Muscle of leg (tissue), 11 donors: ENCODE data around the gene MYO3A. TPM values are rescaled to one million over a fixed set of nuclear protein-coding genes. Genes with fewer than 3 reads are reported as not detected.

Experiments
- DNase-seq: peaks from one replicate; pipeline ENCODE4 v3.0.0; 2013
- H3K27ac ChIP-seq: one replicate; pipeline ENCODE4 v1.5.1; 2013; ENCODE audit warnings: mild to moderate bottlenecking, low read length, control low read depth
- H3K27me3 ChIP-seq: one replicate; pipeline ENCODE4 v1.6.1; 2013; ENCODE audit warnings: low read length; ENCODE audit not compliant: control insufficient read depth, insufficient read depth
- H3K36me3 ChIP-seq: one replicate; pipeline ENCODE4 v1.6.1; 2013; ENCODE audit warnings: low read length; ENCODE audit not compliant: control insufficient read depth, insufficient read depth
- H3K4me1 ChIP-seq: one replicate; pipeline ENCODE4 v1.6.1; 2013; ENCODE audit warnings: low read length; ENCODE audit not compliant: control insufficient read depth, insufficient read depth
- H3K4me3 ChIP-seq: one replicate; pipeline ENCODE4 v1.5.1; 2013; ENCODE audit warnings: low read length, control low read depth
- H3K9me3 ChIP-seq: replicated peaks from 2 replicates; pipeline ENCODE4 v1.6.1; 2013; ENCODE audit warnings: low read depth, low read length; ENCODE audit not compliant: control insufficient read depth
- WGBS: methylation state at CpG from one replicate; pipeline ENCODE4 v1.1.5; 2013; ENCODE audit warnings: missing lambda C conversion rate; ENCODE audit not compliant: insufficient coverage; 5-methylcytosine and 5-hydroxymethylcytosine counted together
- polyA plus RNA-seq, 8 donors: library from polyadenylated mRNA; unstranded; fragments of 120-200 nt; gene quantifications; one replicate each; pipeline versions ENCODE4 v1.2.1 to v1.2.3, GENCODE V29; 2013; ENCODE audit warnings: inconsistent platforms in 1 of 8, low replicate concordance in 1 of 8; ENCODE audit not compliant: insufficient read length in 8 of 8, insufficient read depth in 1 of 8
- total RNA-seq: library from RNA; stranded (reverse); fragments of 120-200 nt; gene quantifications from one replicate; pipeline ENCODE4 v1.2.4, GENCODE V29; 2013

Gene MYO3A
- total and polyA plus RNA-seq, 9 donors = 0.41 to 1.9 (median 1.0) TPM

- no peaks in the 10 kb centered on the region for H3K4me1 ChIP-seq
- H3K27me3 ChIP-seq = no peaks in the 10 kb centered on the region
- H3K27ac ChIP-seq = no peak overlapping the region
- no peaks in the 10 kb centered on the region for H3K9me3 ChIP-seq
- no peak for DNase-seq
- H3K4me3 ChIP-seq = no peak overlapping the region
- no peaks in the 10 kb centered on the region for H3K36me3 ChIP-seq
Measured at GRCh38 chr10:26025523-26025922, 91.5 kb downstream of the MYO3A start.

GRCh38 chr10:26029858-26030257, 95.8 kb downstream of the MYO3A start:
- no peaks in the 10 kb centered on the region for H3K4me1 ChIP-seq
- no peak for DNase-seq
- H3K9me3 ChIP-seq = no peaks in the 10 kb centered on the region
- no peaks in the 10 kb centered on the region for H3K27me3 ChIP-seq
- no peak overlapping the region for H3K4me3 ChIP-seq
- no peak overlapping the region for H3K27ac ChIP-seq
- no peaks in the 10 kb centered on the region for H3K36me3 ChIP-seq
- no CpG with 5 or more reads among the region's 3 CpGs for WGBS

GRCh38 chr10:26031300-26031699, 97.3 kb downstream of the MYO3A start:
- no peaks in the 10 kb centered on the region for H3K27me3 ChIP-seq
- DNase-seq = no peak
- no peaks in the 10 kb centered on the region for H3K4me1 ChIP-seq
- H3K36me3 ChIP-seq = no peaks in the 10 kb centered on the region
- H3K4me3 ChIP-seq = no peak overlapping the region
- WGBS = no CpG with 5 or more reads among the region's 3 CpGs
- no peaks in the 10 kb centered on the region for H3K9me3 ChIP-seq
- H3K27ac ChIP-seq = no peak overlapping the region

- no peak for DNase-seq
Measured at GRCh38 chr10:26043469-26043868, 109.4 kb downstream of the MYO3A start.

GRCh38 chr10:26044141-26044749, 110.2 kb downstream of the MYO3A start:
- no CpG with 5 or more reads among the region's 3 CpGs for WGBS
- no peaks in the 10 kb centered on the region for H3K9me3 ChIP-seq
- no peak overlapping the region for H3K4me3 ChIP-seq
- H3K36me3 ChIP-seq = no peaks in the 10 kb centered on the region
- H3K4me1 ChIP-seq = no peaks in the 10 kb centered on the region
- H3K27me3 ChIP-seq = no peaks in the 10 kb centered on the region
- no peak overlapping the region for H3K27ac ChIP-seq
- DNase-seq = peak; percentile 71

More at GRCh38 chr10:26043469-26043868, 109.4 kb downstream of the MYO3A start:
- Histone ChIP-seq H3K4me1 (no peaks in the 10 kb centered on the region), H3K9me3 (no peaks in the 10 kb centered on the region), H3K27ac (peak overlapping the region; percentile 20), H3K36me3 (no peaks in the 10 kb centered on the region), H3K27me3 (no peaks in the 10 kb centered on the region), H3K4me3 (no peak overlapping the region)
- WGBS = 84% methylated on average over 2 of the region's 2 CpGs

GRCh38 chr10:26046073-26046700, 112.2 kb downstream of the MYO3A start:
- no peaks in the 10 kb centered on the region for H3K9me3 ChIP-seq
- no peak overlapping the region for H3K4me3 ChIP-seq
- DNase-seq = no peak
- 100% methylated on average over 1 of the region's 7 CpGs for WGBS
- no peaks in the 10 kb centered on the region for H3K4me1 ChIP-seq
- no peaks in the 10 kb centered on the region for H3K36me3 ChIP-seq
- H3K27ac ChIP-seq = no peak overlapping the region
- no peaks in the 10 kb centered on the region for H3K27me3 ChIP-seq

- no peak for DNase-seq
- H3K36me3 ChIP-seq = no peaks in the 10 kb centered on the region
- no peaks in the 10 kb centered on the region for H3K27me3 ChIP-seq
- H3K27ac ChIP-seq = no peak overlapping the region
- no peaks in the 10 kb centered on the region for H3K9me3 ChIP-seq
- no peaks in the 10 kb centered on the region for H3K4me1 ChIP-seq
- H3K4me3 ChIP-seq = no peak overlapping the region
- WGBS = 45% methylated on average over 2 of the region's 2 CpGs
Measured at GRCh38 chr10:26048756-26049155, 114.7 kb downstream of the MYO3A start.

GRCh38 chr10:26052326-26052725, 118.3 kb downstream of the MYO3A start:
- 100% methylated on average over 1 of the region's 4 CpGs for WGBS
- H3K4me1 ChIP-seq = no peaks in the 10 kb centered on the region

GRCh38 chr10:26057466-26057865, 123.4 kb downstream of the MYO3A start:
- Histone ChIP-seq H3K27ac (no peak overlapping the region), H3K9me3 (no peaks in the 10 kb centered on the region), H3K4me3 (no peak overlapping the region), H3K36me3 (no peaks in the 10 kb centered on the region), H3K27me3 (no peaks in the 10 kb centered on the region), H3K4me1 (no peaks in the 10 kb centered on the region)
- WGBS = 60% methylated on average over 1 of the region's 1 CpG
- DNase-seq = no peak

More at GRCh38 chr10:26052326-26052725, 118.3 kb downstream of the MYO3A start:
- Histone ChIP-seq H3K36me3 (no peaks in the 10 kb centered on the region), H3K27me3 (no peaks in the 10 kb centered on the region), H3K27ac (no peak overlapping the region), H3K4me3 (no peak overlapping the region), H3K9me3 (no peaks in the 10 kb centered on the region)
- DNase-seq = no peak

GRCh38 chr10:26064106-26064505, 130.1 kb downstream of the MYO3A start:
- Histone ChIP-seq H3K27ac (no peak overlapping the region), H3K4me1 (no peaks in the 10 kb centered on the region), H3K9me3 (no peaks in the 10 kb centered on the region), H3K27me3 (no peaks in the 10 kb centered on the region), H3K36me3 (no peaks in the 10 kb centered on the region), H3K4me3 (no peak overlapping the region)
- DNase-seq = no peak

GRCh38 chr10:26067680-26068079, 133.7 kb downstream of the MYO3A start:
- Histone ChIP-seq H3K27me3 (no peaks in the 10 kb centered on the region), H3K9me3 (no peaks in the 10 kb centered on the region), H3K4me3 (no peak overlapping the region), H3K4me1 (no peaks in the 10 kb centered on the region), H3K36me3 (no peaks in the 10 kb centered on the region), H3K27ac (no peak overlapping the region)
- DNase-seq = no peak
- WGBS = no CpG with 5 or more reads among the region's 1 CpG
